NCI-H526 (cell line): ENCODE results near the gene CCND2.
A peak's percentile ranks its signal among the peaks of the same experiment; 100 is the strongest.

Source experiments
- DNase-seq, 2 experiments: peaks; one replicate each; lab custom pipeline; 2025; lab: John Stamatoyannopoulos, UW

CCND2 gene

DNA sequence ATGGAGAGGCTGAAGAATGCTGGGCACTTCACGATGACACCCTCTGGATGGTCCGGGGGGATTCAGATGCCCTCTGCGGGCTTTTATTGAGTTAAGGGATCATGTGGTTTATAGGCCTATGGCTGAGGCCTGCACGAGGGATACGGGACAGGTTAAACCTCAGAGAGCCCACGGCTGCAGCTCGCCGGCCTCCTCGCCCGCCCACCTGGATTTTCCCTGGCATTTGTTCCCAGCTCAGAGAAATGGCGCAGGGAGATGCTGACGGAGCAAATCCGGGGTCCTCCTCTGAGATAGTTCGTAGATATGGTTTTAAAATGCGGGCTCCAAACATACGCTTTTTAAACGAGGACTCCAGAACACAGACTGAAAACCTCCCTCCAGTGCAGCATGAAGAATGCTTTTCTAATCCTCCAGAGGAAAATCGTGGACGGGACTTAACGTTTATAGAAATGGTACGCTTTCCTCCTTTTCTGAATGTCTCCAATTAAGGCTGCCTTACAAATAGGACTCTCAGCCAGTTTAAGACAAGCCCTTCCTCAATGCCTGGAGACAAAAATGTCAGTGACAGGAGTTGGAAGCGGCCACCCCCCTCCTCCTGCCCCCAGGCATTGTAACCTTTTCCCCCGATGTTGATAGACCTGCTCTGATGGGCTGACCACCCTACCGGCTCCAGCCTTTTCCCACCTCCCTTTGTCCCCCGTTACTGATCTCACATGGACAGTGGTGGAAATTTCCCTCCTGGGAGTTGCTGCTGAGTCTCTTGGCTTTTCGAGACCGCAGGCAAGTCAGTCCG is 16.6 kb downstream of the CCND2 start:
- no peak for DNase-seq

DNA sequence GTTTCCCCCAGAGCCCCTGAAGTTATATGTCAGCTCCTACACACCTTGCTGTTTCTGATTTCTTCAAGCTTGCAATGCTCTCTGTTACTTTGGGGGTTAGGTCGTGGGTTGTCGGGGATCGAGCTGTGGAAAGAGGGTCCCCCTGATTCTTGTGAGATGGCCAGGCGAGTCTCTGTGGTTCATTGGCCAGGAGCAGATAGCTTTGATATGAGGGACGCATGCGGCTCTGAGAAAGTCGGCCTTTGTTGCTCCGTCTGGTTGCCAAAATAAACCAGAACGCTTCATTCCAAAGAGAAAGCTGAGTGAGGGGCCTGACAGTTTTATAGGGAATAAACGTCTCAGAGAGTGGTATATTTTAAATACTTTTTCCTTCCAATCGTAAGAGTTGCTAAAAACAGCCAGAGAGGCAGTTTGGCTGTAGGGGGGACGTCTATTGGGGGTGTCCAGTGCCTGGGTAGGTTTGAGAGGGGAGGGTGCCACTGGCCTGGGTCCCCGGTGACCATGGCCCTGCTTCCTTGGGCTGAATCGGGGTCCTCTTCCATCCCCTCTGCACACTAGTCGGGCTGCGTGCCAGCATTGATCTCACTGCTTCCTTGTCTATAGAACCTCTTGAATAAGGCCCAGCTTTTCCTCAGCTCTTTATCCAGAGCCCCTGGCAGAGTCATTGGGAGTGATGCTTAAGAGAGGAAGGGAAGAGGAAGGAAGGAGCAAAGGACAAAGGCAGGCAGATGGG is 18.9 kb downstream of the CCND2 start:
- DNase-seq = no peak

DNA sequence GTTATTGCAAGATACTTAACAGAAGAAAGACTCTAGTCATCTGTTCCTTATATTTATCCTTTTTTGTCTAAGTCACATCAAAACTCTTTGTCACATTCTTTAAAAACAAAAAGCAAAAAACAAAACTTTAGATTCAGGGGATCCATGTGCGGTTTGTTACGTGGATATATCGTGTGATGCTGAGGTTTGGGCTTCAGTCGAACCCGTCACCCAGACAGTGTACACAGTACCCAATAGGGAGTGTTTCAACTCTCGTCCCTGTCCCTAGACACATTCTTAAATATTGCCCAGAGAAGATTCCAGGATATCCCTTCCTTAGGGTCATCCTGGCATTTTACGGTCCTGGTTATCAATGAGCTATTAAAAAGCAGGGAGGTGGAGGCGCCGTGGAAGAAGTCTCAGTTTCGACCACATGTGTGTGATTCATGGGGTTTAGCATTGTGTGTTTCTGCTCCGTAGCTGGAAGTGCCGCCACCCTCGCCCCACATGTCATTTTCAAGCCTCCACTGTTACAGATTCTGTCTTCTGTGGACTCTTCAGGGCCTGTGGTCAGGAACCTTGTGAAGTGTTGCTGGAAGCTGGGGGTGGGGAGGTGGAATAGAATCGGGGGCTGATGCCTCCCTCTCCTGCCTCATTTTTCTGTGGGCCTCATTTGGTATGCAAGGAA is 19.9 kb downstream of the CCND2 start:
- DNase-seq = no peak

DNA sequence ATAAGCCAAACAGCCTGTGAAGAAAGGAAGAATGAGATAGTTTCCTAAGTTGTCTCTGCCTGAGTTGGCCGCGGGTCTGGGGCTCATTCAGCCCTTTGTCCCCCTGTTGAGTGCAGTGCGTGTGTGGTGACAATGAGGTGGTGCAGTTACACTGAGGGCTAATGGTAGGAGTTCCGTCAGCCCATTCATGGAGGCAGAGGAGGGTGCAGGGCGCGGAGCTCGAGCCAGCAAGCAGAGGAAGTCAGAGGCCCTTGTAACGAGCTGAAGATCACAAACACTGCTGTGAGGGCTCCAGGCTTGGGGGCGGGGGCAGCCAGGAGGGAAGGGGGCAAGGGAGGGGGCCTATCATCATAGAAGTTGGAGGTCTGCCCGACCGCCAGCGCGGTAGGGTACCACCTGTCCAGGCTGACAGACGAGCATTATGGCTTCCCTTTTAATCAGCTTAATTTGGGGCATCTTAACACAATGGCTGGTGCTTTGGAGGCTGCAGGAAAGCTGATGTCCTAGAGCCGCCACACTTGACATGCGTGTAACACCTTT is 20.5 kb downstream of the CCND2 start:
- no peak for DNase-seq

DNA sequence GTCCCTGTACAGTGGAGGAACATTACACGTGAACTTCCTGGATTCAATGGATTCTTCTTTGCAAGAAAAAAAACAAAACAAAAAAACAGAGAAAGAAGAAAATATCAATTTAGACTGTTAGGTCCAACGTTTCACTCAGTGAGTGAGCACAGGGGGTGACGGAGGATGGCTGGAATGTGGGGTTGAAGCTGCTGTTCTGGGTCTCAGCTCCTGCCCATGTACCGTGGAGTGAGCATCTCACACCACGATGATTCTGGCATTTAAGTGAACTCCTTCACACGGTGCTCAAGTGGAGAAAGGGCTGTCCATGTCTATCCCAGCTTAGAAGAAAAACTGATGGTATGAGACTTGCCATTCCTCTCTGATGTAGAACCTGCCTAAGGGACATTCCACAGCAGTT is 23.2 kb downstream of the CCND2 start:
- DNase-seq = no peak

DNA sequence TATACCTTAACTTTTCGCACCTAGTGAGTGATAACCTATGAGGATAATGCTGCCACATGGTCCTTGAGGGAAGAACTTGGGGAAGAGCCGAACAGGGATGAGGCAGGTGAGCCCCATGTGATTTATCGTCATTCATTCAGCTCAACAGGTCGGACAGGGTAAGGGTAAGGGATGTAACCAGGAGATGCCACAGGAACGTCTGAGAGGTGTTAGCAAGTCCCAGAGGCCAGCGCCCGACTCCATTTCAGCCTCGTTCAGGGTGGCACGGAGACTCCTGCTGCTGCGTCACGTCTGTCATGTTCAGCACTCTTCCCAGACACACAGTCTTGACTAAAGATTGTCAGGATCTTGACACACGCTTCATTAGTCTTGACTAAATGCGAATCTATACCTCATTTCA is 24.1 kb downstream of the CCND2 start:
- DNase-seq = no peak

DNA sequence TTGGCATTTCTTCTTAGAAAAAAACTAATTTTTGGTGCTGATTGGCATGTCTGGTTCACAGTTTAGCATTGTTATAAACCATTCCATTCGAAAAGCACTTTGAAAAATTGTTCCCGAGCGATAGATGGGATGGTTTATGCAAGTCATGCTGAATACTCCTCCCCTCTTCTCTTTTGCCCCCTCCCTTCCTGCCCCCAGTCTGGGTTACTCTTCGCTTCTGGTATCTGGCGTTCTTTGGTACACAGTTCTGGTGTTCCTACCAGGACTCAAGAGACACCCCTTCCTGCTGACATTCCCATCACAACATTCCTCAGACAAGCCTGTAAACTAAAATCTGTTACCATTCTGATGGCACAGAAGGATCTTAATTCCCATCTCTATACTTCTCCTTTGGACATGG is 27.3 kb downstream of the CCND2 start:
- no peak for DNase-seq

DNA sequence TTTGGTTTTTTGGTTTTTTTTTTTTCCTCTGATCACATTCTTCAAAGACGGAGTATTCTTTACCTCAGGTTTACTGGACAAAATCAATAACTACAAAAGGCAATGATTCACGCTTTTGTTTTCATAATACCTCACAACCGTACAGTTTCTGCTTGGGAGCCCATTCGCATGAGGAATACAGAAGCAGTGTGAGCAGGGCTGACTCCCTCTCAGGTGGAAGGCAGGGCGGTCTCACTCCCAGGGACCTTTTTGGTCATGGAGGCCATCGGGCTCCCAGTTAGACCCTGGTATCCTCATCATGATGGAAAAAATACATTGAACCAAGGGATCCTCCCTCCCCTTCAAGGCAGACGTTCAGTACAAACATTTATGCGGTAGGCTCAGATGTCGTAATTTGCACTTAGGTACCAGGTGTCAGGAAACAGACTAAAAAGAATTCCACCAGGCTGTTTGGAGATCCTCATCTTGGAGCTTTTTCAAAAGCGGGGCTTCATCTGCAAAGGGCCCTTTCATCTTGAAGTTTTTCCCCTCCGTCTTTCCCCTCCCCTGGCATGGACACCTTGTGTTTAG is 28.5 kb downstream of the CCND2 start:
- no peak for DNase-seq

DNA sequence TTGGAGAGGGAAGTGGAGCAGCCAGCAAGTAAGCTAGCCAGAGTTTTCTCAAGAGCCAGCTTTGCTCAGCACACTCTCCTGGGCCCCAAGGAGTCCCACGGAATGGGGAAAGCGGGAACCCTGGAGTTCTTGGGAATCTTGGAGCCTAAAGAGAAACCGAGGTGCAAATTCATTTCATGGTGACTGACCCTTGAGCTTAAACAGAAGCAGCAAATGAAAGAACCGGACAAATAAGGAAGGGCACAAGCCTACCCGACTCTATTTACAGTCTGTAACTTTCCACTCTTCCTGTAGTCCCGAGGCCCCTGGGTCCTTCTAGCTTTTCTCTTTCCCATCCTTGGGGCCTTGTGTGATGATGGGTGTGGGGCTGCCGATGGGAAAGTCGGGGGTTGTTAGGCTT is 29.3 kb downstream of the CCND2 start:
- no peak for DNase-seq

DNA sequence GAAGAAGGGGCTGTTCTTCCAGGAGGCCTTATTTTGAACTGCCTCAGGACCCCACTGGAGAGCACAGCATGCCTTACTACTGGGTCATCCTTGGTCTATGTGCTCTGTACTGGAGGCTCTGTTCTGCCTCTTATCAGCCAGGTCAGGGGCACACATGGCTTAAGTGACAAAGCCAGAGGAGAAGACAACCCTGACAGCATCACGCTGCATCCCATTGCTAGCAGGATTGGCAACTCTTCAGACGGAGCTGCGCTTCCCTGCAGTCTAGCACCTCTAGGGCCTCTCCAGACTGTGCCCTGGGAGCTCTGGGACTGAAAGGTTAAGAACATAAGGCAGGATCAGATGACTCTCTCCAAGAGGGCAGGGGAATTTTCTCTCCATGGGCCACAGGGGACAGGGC is 30.2 kb downstream of the CCND2 start:
- no peak for DNase-seq

DNA sequence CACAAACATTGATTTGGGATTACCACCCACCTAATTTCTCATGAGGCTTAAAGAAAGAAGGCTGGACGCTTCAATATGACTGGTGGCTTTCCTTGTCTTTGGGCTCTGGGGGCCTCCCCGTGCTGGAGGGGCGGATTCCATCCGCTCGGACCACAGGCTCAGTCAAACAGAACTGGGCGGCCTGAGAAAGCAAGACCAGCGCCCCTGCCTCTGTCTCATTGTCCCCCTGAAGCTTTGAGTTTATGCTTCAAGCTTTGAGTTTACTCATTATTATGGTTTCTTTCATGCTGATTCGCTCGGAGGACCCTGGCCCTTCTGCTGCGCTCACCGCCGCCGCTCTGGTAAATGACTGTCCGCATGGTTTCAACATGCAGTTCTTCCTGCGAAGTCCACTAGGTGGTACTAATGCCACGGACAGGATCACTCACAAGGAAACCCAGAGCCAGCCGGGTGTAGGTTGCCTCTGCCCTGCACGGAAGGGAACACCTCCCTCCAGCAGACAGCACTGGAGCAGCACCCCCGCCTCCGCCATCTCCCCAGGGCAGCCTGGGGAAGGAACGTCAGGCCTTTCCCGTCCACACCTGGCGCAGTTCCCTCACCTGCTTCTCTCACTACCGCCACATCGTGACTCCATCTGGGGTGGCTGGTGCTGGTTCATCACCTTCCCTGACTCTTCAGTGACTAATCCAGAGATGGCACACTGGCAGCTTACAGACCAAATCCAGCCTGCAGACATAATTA is 34.2 kb downstream of the CCND2 start:
- peak; percentile 88 to 94 for DNase-seq

DNA sequence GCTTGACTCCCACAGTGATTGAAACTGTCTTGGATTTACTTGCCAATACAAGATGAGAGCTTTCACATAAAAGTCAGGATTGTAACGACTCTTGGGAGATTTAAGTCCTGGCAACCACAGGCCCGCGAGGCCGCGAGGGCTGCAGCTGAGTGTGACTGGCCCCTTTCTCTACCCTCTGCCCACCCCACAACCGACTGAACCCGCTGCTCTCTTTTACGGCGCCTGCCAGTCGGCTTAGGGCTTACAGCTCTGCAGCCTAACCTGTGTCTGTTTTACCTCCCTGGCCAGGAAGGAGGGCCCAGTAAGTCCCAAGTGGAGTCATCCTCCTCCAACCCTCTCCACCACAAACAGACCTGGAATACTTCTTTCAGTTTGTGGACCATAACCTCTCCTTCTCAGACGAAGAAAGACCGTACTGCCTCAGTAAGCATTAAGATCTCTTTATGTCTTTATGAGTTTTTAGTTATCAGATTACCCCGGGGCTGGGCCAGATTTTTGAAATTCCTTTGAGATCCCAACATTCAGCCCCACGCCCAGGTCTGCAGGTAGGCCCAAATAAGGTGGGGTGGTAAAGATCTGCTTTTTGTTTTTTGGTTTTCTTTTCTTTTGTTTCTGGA is 34.9 kb downstream of the CCND2 start:
- no peak for DNase-seq

DNA sequence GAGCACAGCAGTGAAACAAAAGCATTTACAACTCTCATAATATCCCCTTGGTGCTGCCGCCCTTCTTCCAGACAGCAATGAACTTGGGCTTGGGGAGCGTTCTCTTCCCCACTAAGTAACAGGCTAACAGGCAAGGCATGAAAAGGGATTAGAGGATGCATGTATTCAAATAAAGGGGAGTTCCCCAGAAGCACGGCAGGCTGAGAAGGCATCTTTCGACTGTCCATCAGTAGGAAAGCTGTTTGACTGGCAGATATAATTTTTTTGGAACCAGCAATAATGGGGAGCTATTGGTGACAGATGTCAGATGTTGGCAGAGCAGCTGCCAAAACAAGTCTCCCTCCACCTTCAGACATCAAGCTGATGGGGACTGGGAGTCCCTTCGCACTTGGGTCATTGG is 38.2 kb downstream of the CCND2 start:
- DNase-seq = no peak

DNA sequence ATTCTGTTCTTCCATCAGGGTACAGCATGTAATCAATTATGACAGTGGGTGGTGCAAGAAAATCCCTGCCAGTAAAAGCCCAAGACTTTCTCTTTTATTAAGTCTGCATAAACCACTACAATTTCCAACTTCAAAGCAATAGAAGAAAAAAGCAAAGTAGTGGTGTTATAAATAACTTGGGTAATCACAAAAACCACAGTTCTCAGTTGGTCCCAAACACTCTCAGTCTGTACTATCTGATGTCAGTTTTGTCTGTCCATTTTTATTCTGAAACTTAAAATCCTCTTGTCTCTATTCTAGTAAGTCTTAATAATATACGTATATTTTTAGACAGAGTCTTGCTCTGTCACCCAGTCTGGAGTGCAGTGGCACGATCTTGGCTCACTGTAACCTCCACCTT is 38.7 kb downstream of the CCND2 start:
- DNase-seq = no peak

DNA sequence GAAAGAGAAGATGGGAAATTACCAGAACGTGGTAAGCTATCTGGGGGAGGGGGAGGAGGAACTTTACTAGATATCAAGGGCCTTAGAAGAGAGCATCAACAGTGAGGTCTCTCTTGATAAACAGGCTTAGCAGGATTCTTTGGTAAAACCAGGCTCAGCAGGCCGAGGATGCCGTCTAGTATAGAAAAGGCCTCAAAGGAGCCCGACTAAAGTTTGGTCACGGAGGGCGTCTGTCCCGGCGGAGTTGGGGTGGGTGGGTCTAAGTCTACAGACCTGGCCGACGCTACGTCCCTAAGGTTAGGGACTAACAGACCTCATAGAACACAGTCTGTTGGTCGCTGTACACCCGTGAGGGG is 46.9 kb downstream of the CCND2 start:
- DNase-seq = no peak

DNA sequence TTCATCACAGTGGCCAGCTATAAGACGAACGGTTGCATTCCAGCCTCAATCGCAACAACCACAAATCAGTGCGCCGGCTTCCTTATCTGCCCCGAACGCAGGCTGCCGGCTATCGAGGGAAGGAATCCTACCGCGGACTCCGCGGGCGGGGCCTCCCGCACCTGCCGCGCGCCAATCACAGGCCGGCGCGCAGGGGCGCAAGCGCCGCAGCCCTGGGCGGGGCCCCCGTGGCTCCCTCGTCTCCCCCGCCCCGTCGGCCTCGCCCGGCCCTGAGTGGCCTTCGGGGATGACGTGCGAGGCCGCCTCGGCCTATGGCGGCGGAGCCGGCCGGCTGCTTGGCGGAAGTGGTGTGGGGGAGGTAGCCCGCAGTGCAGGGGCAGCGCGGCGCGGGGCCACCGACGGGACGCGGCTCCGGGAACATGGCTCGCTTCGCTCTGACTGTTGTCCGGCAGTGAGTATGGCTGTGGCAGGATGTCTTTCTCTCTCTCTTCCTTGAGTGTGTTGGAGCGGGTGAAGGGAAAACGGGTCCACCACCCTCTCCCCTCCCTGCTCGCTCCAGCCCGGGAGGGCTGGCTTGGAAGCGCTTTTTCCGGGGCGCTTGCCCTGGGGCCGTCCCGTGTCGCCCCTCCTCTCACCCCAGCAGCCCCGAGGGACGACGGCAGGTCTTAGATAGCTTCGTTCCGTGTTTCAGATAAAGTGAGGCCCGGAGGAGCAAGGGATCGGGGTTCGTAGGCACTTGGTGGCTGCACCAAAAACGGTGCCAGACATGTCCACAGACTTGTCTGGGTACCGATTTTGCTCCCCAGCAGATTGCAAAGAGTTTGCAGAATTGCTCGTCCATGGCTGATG is 47.5 kb downstream of the CCND2 start, which contains the start of gene TIGAR:
Gene TIGAR (plus strand): TSS at position 361 of the 849 bp plus-strand sequence. CDS start 59 bp downstream, at position 420.
- peak; percentile 82 to 97 for DNase-seq

DNA sequence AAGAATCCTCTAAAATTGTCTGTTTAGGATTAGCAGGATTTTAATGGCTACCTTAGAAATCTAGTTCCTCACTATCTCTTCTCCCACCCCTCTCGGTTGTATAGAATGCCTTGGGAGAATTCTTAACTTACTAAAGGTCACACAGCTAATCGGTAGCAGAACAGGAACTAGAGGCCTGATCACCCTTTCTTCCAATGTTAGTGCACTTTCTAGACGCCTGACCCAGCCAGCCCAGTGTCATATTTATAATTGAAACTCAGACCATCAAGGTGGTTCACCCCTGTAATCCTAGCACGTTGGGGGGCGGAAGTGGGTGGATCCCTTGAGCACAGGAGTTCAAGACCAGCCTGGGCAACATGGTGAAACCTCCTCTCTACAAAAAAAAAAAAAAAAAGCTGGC is 49.2 kb downstream of the CCND2 start:
- no peak for DNase-seq
